Left renal pelvis (tissue), 4 donors: ENCODE data around the gene ZDHHC13. TPM values are rescaled to one million over a fixed set of nuclear protein-coding genes. Genes with fewer than 3 reads are reported as not detected.

Experiments used
- DNase-seq, 4 donors: peaks; one replicate each; pipeline ENCODE4 v3.0.0-alpha.2; 2013; ENCODE audit warnings: low read depth in 4 of 4, low spot score in 3 of 4
- polyA plus RNA-seq, 4 donors: library from polyadenylated mRNA; unstranded; fragments of 120-200 nt; gene quantifications; one replicate each; pipeline ENCODE4 v1.2.1, GENCODE V29; 2013; ENCODE audit not compliant: insufficient read length in 4 of 4

The ZDHHC13 gene
- polyA plus RNA-seq = 10 to 100 TPM in 3 of 4 donors, 1 to 10 TPM in 1; 6.8 to 22.3 (median 19.8) TPM

GRCh38 chr11:19116971-19117759, at the start of gene ZDHHC13:
ZDHHC13 (plus strand) TSS chr11:19117168; CDS start chr11:19117250, 82 bp downstream.
- peak; percentile 71 to 77 (median 76) for DNase-seq

GRCh38 chr11:19071255-19071654, 45.7 kb upstream of the ZDHHC13 start:
- peak; percentile 47 to 73 (median 63) for DNase-seq

- no peak for DNase-seq
These were observed 44.5 kb upstream of the ZDHHC13 start for GRCh38 chr11:19072464-19072863.

GRCh38 chr11:19073454-19074415, 43.2 kb upstream of the ZDHHC13 start:
- no peak for DNase-seq

- DNase-seq = no peak
These were observed 41.3 kb upstream of the ZDHHC13 start for GRCh38 chr11:19075636-19076035.

GRCh38 chr11:19076744-19077589, 40.0 kb upstream of the ZDHHC13 start:
- DNase-seq = no peak

- DNase-seq = no peak
These were observed 39.0 kb upstream of the ZDHHC13 start for GRCh38 chr11:19077965-19078364.

GRCh38 chr11:19079643-19080440, 37.1 kb upstream of the ZDHHC13 start:
- DNase-seq = no peak

- DNase-seq = no peak
These were observed 36.4 kb upstream of the ZDHHC13 start for GRCh38 chr11:19080579-19080993.

GRCh38 chr11:19083166-19083565, 33.8 kb upstream of the ZDHHC13 start:
- no peak for DNase-seq

GRCh38 chr11:19084661-19085315, 32.2 kb upstream of the ZDHHC13 start:
- no peak for DNase-seq

- no peak for DNase-seq
These were observed 29.3 kb upstream of the ZDHHC13 start for GRCh38 chr11:19087658-19088057.

- no peak for DNase-seq
These were observed 28.2 kb upstream of the ZDHHC13 start for GRCh38 chr11:19088791-19089190.

- no peak for DNase-seq
These were observed 27.5 kb upstream of the ZDHHC13 start for GRCh38 chr11:19089421-19089820.

GRCh38 chr11:19091366-19091765, 25.6 kb upstream of the ZDHHC13 start:
- DNase-seq = no peak

- no peak for DNase-seq
These were observed 24.6 kb upstream of the ZDHHC13 start for GRCh38 chr11:19092342-19092741.

- no peak for DNase-seq
These were observed 24.1 kb upstream of the ZDHHC13 start for GRCh38 chr11:19092850-19093249.

- DNase-seq = no peak
These were observed 23.0 kb upstream of the ZDHHC13 start for GRCh38 chr11:19093976-19094375.

- no peak for DNase-seq
These were observed 22.1 kb upstream of the ZDHHC13 start for GRCh38 chr11:19094859-19095258.
